ENCODE measurements around the gene TCTN1.
"Not testable (repeated sequence)": the region's sequence is repeated elsewhere in the genome, so short reads cannot be mapped to it uniquely, and the experiment has no call there.

TCTN1 gene

GRCh38 chr12:110613771-110614684 lies at the start of gene TCTN1:
Gene TCTN1, plus strand, starts transcription at chr12:110614129. Its CDS starts 54 bp downstream, at chr12:110614183.
- DNase-seq (ENCODE audit: low read depth), result peak; percentile 68

- DNase-seq (ENCODE audit: low read depth), result no peak
Measured at GRCh38 chr12:110564471-110564991, 49.4 kb upstream of the TCTN1 start.

GRCh38 chr12:110565894-110566871 lies 47.7 kb upstream of the TCTN1 start:
- no peak for DNase-seq (ENCODE audit: low read depth)

- no peak for DNase-seq (ENCODE audit: low read depth)
Measured at GRCh38 chr12:110566993-110567392, 46.9 kb upstream of the TCTN1 start.

- DNase-seq (ENCODE audit: low read depth), result no peak
Measured at GRCh38 chr12:110568752-110569151, 45.2 kb upstream of the TCTN1 start.

- DNase-seq (ENCODE audit: low read depth), result not testable (repeated sequence)
Measured at GRCh38 chr12:110569838-110570237, 44.1 kb upstream of the TCTN1 start.

- DNase-seq (ENCODE audit: low read depth), result not testable (repeated sequence)
Measured at GRCh38 chr12:110570798-110571197, 43.1 kb upstream of the TCTN1 start.

GRCh38 chr12:110574044-110574443 lies 39.9 kb upstream of the TCTN1 start:
- DNase-seq (ENCODE audit: low read depth), result no peak

GRCh38 chr12:110574717-110575230 lies 39.2 kb upstream of the TCTN1 start:
- not testable (repeated sequence) for DNase-seq (ENCODE audit: low read depth)

GRCh38 chr12:110575326-110575725 lies 38.6 kb upstream of the TCTN1 start:
- DNase-seq (ENCODE audit: low read depth), result no peak

GRCh38 chr12:110576504-110576903 lies 37.4 kb upstream of the TCTN1 start:
- no peak for DNase-seq (ENCODE audit: low read depth)

- no peak for DNase-seq (ENCODE audit: low read depth)
Measured at GRCh38 chr12:110577864-110578693, 35.9 kb upstream of the TCTN1 start.

- DNase-seq (ENCODE audit: low read depth), result no peak
Measured at GRCh38 chr12:110578694-110579534, 35.0 kb upstream of the TCTN1 start.

- no peak for DNase-seq (ENCODE audit: low read depth)
Measured at GRCh38 chr12:110579535-110580253, 34.2 kb upstream of the TCTN1 start.

- no peak for DNase-seq (ENCODE audit: low read depth)
Measured at GRCh38 chr12:110581931-110582275, 32.0 kb upstream of the TCTN1 start.

GRCh38 chr12:110582276-110583136 lies 31.4 kb upstream of the TCTN1 start:
- DNase-seq (ENCODE audit: low read depth), result no peak

- peak; percentile 73 for DNase-seq (ENCODE audit: low read depth)
Measured at GRCh38 chr12:110583137-110584059, 30.5 kb upstream of the TCTN1 start, which contains the start of gene PPTC7. Gene PPTC7, minus strand, starts transcription at chr12:110583318. Its CDS starts 287 bp downstream, at chr12:110583031.

Measured in non-pigmented ciliary epithelial cell (primary cell).